Measurements from ENCODE around the gene CIDEC.
A peak's percentile ranks its signal among the peaks of the same experiment; 100 is the strongest.
"Not testable (repeated sequence)": the region's sequence is repeated elsewhere in the genome, so short reads cannot be mapped to it uniquely, and the experiment has no call there.

CIDEC gene

DNA sequence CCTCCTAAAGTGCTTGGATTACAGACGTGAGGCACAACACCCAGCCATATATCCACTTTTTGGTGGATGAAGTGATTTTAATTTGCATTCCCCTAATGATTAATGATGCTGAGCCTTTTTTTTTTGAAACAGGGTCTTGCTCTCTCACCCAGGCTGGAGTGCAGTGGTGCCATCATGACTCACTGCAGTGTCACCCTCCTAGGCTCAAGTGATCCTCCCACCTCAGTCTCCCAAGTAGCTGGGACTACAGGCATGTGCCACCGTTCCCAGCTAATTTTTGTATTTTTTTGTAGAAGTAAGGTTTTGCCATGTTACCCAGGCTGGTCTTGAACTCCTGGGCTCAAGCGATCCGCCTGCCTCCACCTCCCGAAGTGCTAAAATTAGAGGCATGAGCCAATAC is 8.0 kb downstream of the CIDEC start:
- DNase-seq: not testable (repeated sequence)

GRCh38 chr3:9870978-9871377 is 9.1 kb downstream of the CIDEC start:
- no peak for DNase-seq

DNA sequence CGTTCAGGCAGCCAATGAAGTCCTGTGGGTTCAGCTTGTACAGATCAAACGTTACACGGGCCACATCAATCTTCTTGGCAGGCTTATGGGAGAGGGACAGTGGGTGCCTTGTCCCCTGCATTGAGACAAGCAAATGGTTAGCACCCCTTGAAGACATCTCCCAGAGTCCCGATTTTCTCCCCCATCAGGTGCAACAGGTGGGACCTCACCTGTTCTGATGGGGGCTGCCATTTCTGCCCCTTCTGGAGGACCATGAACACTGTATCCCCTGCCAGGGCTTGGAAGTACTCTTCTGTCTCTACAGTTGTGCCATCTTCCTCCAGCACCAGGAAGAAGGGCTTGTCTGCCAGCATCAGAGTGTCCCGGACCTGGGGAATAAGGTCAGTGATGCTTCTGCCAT is 10.1 kb downstream of the CIDEC start:
- DNase-seq: no peak

GRCh38 chr3:9867106-9867505 is 12.9 kb downstream of the CIDEC start:
- no peak for DNase-seq

DNA sequence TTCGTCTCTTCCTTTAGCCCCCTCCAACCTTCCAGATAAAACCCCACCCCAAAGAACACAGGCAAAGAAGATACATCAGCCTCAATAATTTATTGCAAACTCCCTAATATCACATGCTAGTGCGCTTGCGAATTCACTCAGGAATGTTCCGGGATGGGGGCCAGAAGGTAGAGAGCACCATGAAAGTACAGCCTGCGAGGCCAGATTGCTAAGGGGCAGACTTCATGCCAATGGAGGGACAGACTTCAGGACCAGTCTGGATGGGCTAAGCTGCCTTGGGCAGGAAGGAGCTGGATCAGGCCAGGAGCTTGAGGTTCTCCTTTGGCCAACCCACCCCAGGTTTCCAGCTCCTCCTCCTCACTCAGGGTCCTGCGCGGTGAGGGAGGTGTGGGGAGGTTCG is 13.4 kb downstream of the CIDEC start:
- no peak for DNase-seq

DNA sequence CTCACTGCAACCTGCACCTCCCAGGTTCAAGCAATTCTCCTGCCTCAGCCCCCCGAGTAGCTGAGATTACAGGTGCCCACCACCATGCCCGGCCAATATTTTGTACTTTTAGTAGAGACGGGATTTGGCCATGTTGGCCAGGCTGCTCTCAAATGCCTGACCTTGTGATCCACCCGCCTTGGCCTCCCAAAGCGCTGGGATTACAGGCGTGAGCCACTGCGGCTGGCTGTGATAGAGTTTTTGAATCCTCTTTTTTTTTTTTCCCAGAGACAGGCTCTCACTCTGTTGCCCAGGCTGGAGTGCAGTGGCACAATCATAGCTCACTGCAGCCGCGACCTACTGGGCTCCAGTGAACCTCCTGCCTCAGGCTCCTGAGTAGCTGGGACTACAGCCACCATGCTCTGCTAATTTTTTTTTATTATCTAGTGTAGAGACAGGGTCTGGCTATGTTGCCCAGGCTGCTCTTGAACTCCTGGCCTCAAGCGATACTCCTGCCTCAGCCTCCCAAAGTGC is 14.9 kb downstream of the CIDEC start:
- not testable (repeated sequence) for DNase-seq

DNA sequence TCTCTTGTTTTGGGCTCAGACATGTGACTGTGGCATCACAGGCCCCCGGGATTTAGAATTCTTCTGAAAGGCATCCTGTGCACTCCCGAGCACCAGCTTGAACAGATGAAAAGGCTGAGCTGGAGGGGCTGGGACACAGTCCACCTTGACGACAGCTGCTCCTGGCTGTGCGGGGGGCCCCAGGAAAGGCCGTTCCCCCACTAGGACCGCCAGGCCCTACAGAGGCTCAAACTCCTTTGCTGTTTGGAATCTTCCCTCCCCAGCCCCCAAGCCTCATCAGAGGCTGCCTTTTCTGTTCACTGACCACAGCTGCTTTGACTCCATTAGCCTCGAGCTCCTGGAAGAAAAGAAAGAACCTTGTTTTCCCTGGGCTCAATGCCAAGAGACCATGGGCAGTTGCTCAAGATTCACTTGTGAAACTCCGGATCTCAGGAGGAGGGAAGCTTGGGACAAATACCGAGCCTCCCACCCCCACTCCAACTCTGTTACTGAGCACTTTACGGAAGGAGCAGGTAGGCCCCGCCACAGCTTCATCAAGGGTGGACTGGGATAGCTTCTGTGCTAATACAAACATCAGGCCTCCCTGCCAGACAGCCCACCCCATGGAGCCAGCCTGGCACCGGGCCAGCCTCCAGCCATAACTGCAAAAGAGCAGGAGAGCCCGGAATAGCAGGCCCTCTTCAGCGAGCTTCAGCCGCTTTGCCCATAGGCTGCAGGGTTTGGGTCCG is 15.7 kb downstream of the CIDEC start:
- no peak for DNase-seq

GRCh38 chr3:9863058-9863772 is 16.8 kb downstream of the CIDEC start:
- DNase-seq: no peak

- no peak for DNase-seq
These were observed 17.5 kb downstream of the CIDEC start for GRCh38 chr3:9862391-9863057.

- DNase-seq: no peak
These were observed 18.4 kb downstream of the CIDEC start for GRCh38 chr3:9861626-9862130.

DNA sequence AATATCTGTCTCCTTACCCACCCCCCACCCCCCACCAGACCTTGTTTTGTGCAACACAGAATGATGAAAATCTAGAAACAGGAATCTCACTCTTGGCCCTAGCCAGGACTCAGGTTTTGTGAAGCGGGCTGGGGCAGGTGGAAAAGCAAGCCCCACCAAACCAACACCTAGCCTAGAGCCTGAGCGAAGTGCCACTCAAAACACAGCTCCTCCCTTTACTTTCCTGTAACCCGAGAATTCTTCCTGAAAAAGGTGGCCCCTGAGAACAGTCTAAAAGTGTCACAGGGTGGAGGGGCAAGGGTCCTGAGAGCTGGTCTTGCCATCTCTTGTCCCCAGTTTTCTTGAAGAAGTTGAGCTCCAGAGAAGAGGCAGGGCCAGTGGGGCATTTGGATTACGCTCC is 18.9 kb downstream of the CIDEC start:
- DNase-seq: no peak

- DNase-seq: no peak
These were observed 20.5 kb downstream of the CIDEC start for GRCh38 chr3:9859530-9860025.

DNA sequence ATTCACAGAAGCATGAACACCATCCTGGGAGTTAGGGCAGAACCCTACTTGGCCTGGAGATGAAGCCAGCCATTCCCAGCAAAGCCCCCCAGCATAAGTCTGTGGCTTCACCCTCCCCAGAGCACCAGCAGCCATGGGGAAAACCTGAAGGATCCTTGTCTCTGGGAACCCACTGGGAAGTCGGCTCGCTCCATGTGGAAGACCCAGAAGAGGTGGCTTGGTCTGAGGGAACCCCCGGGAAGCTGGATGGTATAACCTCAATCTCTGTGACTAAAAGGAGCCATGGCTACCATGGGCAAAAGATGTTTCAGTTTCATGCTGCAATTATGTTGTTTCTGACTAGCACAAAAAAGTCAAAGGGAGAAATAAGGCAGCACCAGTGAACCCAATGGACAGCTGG is 24.5 kb downstream of the CIDEC start:
- no peak for DNase-seq

GRCh38 chr3:9854291-9854940 is 25.6 kb downstream of the CIDEC start:
- DNase-seq: not testable (repeated sequence)

DNA sequence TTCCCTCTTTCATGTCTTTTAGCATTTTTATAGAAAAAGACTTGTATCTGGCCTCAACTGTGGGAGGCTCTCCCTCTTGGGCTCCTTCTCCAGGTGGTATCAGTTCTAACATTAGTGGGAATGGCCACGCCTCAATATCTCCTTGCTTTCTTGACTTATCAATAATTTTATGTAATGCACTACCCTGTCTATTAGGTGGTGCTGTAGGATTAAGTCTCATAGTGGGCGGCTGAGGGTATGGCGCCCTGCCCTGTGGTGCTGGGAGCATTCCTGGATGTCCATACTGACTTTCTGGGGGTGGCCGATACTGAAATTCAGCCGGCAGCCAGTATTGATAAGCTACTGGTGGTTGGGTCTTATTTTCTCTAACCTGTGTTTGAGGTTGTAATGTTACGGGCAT is 27.5 kb downstream of the CIDEC start:
- no peak for DNase-seq

GRCh38 chr3:9851926-9852325 is 28.1 kb downstream of the CIDEC start:
- not testable (repeated sequence) for DNase-seq

GRCh38 chr3:9851383-9851782 is 28.7 kb downstream of the CIDEC start:
- not testable (repeated sequence) for DNase-seq

- not testable (repeated sequence) for DNase-seq
These were observed 31.2 kb downstream of the CIDEC start for GRCh38 chr3:9848860-9849259.

DNA sequence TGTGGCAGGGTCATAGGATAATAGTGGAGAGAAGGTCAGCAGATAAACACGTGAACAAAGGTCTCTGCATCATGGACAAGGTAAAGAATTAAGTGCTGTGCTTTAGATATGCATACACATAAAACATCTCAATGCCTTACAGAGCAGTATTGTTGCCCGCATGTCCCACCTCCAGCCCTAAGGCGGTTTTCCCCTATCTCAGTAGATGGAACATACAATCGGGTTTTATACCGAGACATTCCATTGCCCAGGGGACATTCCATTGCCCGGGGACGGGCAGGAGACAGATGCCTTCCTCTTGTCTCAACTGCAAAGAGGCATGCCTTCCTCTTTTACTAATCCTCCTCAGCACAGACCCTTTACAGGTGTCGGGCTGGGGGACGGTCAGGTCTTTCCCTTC is 32.2 kb downstream of the CIDEC start:
- DNase-seq: not testable (repeated sequence)

GRCh38 chr3:9846931-9847488 is 33.0 kb downstream of the CIDEC start:
- no peak for DNase-seq

GRCh38 chr3:9846231-9846630 is 33.8 kb downstream of the CIDEC start:
- DNase-seq: no peak

DNA sequence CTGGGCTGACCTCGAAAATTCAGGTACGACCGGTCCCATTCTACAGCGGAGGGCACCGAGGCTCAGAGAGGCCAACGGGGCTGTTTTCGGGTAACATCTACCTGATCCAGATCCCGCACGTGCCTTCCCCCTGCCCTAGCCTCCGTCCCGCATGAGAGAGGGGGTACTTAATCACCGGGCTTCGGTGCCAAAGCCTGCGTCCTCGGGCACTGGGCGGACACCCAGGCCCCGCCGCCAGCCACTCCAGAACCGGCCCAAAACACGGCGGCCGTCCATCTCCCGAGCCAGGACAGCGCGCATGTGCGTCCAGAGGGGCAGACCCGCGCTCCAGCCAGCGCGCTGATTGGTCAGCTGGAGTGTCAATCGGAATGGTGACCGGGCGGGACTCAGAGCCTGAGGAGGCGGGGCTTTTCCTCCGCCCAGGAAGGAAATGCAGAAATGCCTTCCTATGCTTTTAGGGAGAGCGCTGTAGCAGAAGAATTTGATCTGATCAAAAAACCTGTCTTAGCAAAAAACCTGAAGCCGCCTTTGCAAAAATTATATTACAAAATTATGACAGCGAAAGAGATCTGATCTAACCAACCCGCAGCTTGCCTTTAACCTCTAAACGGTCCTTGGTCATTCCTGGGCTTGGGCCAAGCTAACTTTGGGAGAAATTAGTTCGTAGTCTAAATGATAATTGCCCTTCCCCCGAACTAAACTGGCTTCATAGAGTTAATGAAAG is 36.2 kb downstream of the CIDEC start, which contains the start of gene RPUSD3:
TSS of gene RPUSD3 (minus strand) at position 294 of the 724 bp plus-strand sequence. CDS start at position 276, 18 bp downstream.
- peak; percentile 73 for DNase-seq
